HepG2 (cell line): Measurements from ENCODE around the gene ANKRD40CL. TPM values are rescaled to one million over a fixed set of nuclear protein-coding genes. Genes with fewer than 3 reads are reported as not detected.

Source experiments
- ATAC-seq: fragments of 200-7000 bp; cut with Tn5 transposase; 3 replicates; pipeline ENCODE4 v1.9.1; 2020; ENCODE audit warnings: mild to moderate bottlenecking, moderate library complexity
- BruUV-seq: library from RNA; stranded (reverse); fragments of 400-500 nt; replicated peaks from 2 replicates; lab custom pipeline; 2021; lab: Mats Ljungman, UMichigan
- CTCF ChIA-PET: fragments of 300-600 bp; formaldehyde crosslinking; extraction: SDS; loops from one replicate; lab custom pipeline; 2021; ENCODE audit warnings: low total read pairs, inconsistent platforms, low intra/inter-chr PET ratio; lab: Yijun Ruan, JAX
- POLR2A ChIA-PET: fragments of 350-600 bp; sonication (Branson Sonifier 250); formaldehyde crosslinking; loops from one replicate; lab custom pipeline; 2020; ENCODE audit warnings: antibody characterized with exemption, inconsistent platforms; lab: Yijun Ruan, JAX
- DNase-seq: peaks from one replicate; pipeline ENCODE4 v3.0.0-alpha.2; 2015; ENCODE audit warnings: low spot score
- FAIRE-seq: peaks from 3 replicates; lab custom pipeline; 2011; peaks lifted over from hg19 to GRCh38; lab: Jason Lieb, UNC
- H2AFZ ChIP-seq: one replicate; pipeline ENCODE4 v1.6.1; 2011; ENCODE audit warnings: low read length, inconsistent platforms
- H3K27ac ChIP-seq: fragments of 300-600 bp; 3 replicates; pipeline ENCODE4 v1.8.0; 2011; ENCODE audit warnings: mixed run types, mild to moderate bottlenecking, mixed read lengths, low read length, inconsistent platforms; ENCODE audit not compliant: insufficient read depth; ENCODE audit errors: extremely low read length
- H3K27me3 ChIP-seq, 2 experiments: fragments of 200-600 bp in 1 of 2; 2 replicates in 1 of 2; 3 replicates in 1 of 2; pipeline versions ENCODE4 v1.6.0 to v1.8.0; 2011; ENCODE audit warnings: low read length in 2 of 2, mild to moderate bottlenecking in 2 of 2, moderate library complexity in 2 of 2, inconsistent platforms in 1 of 2; ENCODE audit not compliant: insufficient read depth in 2 of 2, control insufficient read depth in 1 of 2
- H3K36me3 ChIP-seq, 2 experiments: fragments of 200-600 bp in 1 of 2; replicated peaks in 1 of 2; 2 replicates in 1 of 2; 3 replicates in 1 of 2; pipeline versions ENCODE4 v1.5.1 to v1.8.0; 2011; ENCODE audit warnings: low read length in 2 of 2, inconsistent platforms in 1 of 2; ENCODE audit not compliant: insufficient read depth in 2 of 2, control insufficient read depth in 1 of 2
- H3K4me1 ChIP-seq: 2 replicates; pipeline ENCODE4 v1.5.1; 2012; ENCODE audit warnings: low read length, inconsistent platforms; ENCODE audit not compliant: insufficient read depth
- H3K4me2 ChIP-seq: 2 replicates; pipeline ENCODE4 v1.6.0; 2011; ENCODE audit warnings: low read depth, low read length, inconsistent platforms
- H3K4me3 ChIP-seq, 3 experiments: fragments of 200-600 bp in 1 of 3; sonication (generic), shearing (Covaris generic) in 1 of 3; replicated peaks in 1 of 3; 2 replicates each; pipeline ENCODE4 v1.5.1; 2011 to 2016; ENCODE audit warnings: low read length in 3 of 3, inconsistent platforms in 2 of 3, low read depth in 2 of 3, mild to moderate bottlenecking in 2 of 3, control low read depth in 1 of 3, mixed read lengths in 1 of 3; ENCODE audit not compliant: insufficient read depth in 1 of 3
- H3K79me2 ChIP-seq: one replicate; pipeline ENCODE4 v1.6.1; 2011; ENCODE audit warnings: low read length, inconsistent platforms; ENCODE audit not compliant: insufficient read depth
- H3K9ac ChIP-seq: 2 replicates; pipeline ENCODE4 v1.6.0; 2011; ENCODE audit warnings: mild to moderate bottlenecking, low read depth, low read length, inconsistent platforms; ENCODE audit not compliant: insufficient read depth
- H3K9me3 ChIP-seq: 2 replicates; pipeline ENCODE4 v1.5.1; 2012; ENCODE audit warnings: mild to moderate bottlenecking, low read length
- H4K20me1 ChIP-seq: 2 replicates; pipeline ENCODE4 v1.6.0; 2011; ENCODE audit warnings: inconsistent platforms, mild to moderate bottlenecking, low read length, moderate library complexity; ENCODE audit not compliant: insufficient read depth
- GRHL1 ChIP-seq: sonication (generic); formaldehyde crosslinking; conservative IDR thresholded peaks from 2 replicates; pipeline ENCODE4 v1.8.0; 2022; ENCODE audit warnings: missing genetic modification reagents
- JARID2 ChIP-seq: sonication (generic); formaldehyde crosslinking; IDR thresholded peaks from 2 replicates; pipeline ENCODE4 v1.8.1; 2023; ENCODE audit warnings: missing genetic modification reagents, inconsistent platforms; ENCODE audit not compliant: insufficient replicate concordance
- JUNB ChIP-seq: sonication (generic); formaldehyde crosslinking; IDR thresholded peaks from 2 replicates; pipeline ENCODE4 v1.8.0; 2022; ENCODE audit warnings: missing genetic modification reagents, mild to moderate bottlenecking, borderline replicate concordance
- NR0B2 ChIP-seq: sonication (generic); formaldehyde crosslinking; IDR thresholded peaks from 2 replicates; pipeline ENCODE4 v1.4.0; 2020; ENCODE audit warnings: mild to moderate bottlenecking, missing genetic modification reagents
- RFXAP ChIP-seq: sonication (generic); formaldehyde crosslinking; IDR thresholded peaks from 2 replicates; pipeline ENCODE4 v1.4.0; 2020; ENCODE audit warnings: missing genetic modification reagents, borderline replicate concordance
- THAP9 ChIP-seq: sonication (generic); formaldehyde crosslinking; IDR thresholded peaks from 2 replicates; pipeline ENCODE4; 2020; ENCODE audit warnings: missing genetic modification reagents, mild to moderate bottlenecking, borderline replicate concordance
- ZNF550 ChIP-seq: sonication (generic); formaldehyde crosslinking; IDR thresholded peaks from 2 replicates; pipeline ENCODE4 v1.4.0; 2020; ENCODE audit warnings: mild to moderate bottlenecking, missing genetic modification reagents, borderline replicate concordance
- WGBS: methylation state at CpG from one replicate; pipeline ENCODE4 v1.1.6; 2017; ENCODE audit warnings: low lambda C conversion rate; 5-methylcytosine and 5-hydroxymethylcytosine counted together
- in situ Hi-C: cut with HindIII; loops from 2 replicates; pipeline ENCODE4 v1.10.0; 2017; ENCODE audit warnings: low pct_unique_long_range_greater_than_20kb; ENCODE audit not compliant: extremely low pct_ligation_motif_present
- intact Hi-C: fragments of 100-400 bp; cut with micrococcal nuclease; formaldehyde crosslinking; loops from one replicate; pipeline ENCODE4 v1.10.0; 2022; ENCODE audit not compliant: unreplicated experiment
- polyA plus RNA-seq, 8 experiments: library from polyadenylated mRNA; depleted of rRNA in 3 of 8; stranded (reverse) in 7 of 8; unstranded in 1 of 8; fragments of >200 nt; fragmentation: Illumina TruSeq in 4 of 8; extraction: Trizol in 4 of 8; gene quantifications; 2 replicates each; pipeline versions ENCODE4 v1.2.1 to v1.2.3, GENCODE V29; 2011 to 2016; ENCODE audit warnings: low read depth in 4 of 8, missing spikeins in 1 of 8, mixed read lengths in 1 of 8; ENCODE audit not compliant: insufficient read depth in 1 of 8
- total RNA-seq, 5 experiments: library from RNA; depleted of rRNA; stranded (reverse); fragments of >200 nt; fragmentation: Illumina TruSeq; extraction: Trizol; gene quantifications; 2 replicates each; pipeline ENCODE4 v1.2.3, GENCODE V29; 2016; ENCODE audit warnings: low read depth in 1 of 5

The ANKRD40CL gene
- total and polyA plus RNA-seq, 2 of the 13 experiments (the other 11 are each of a cell fraction or from before 2014, with no cell fraction given) = 0.03 to 0.11 TPM

GRCh38 chr17:50785946-50786570, 18.7 kb upstream of the ANKRD40CL start:
- BruUV-seq = no TSS peak
- Histone ChIP-seq H3K4me1 (peaks cover 23% of the 10 kb centered on the region), H3K4me2 (peak overlapping the region; percentile 8; the same call in 1 of the 2 replicates), H3K36me3 (no peaks in the 10 kb centered on the region), H3K79me2 (no peaks in the 10 kb centered on the region), H3K9me3 (no peaks in the 10 kb centered on the region), H3K27me3 (peaks cover under 1 to 2% of the 10 kb centered on the region in 2 experiments; a peak in 2 of 5 replicates), H2AFZ (no peak overlapping the region), H3K9ac (no peak overlapping the region), H3K4me3 (no peak overlapping the region), H3K27ac (no peak overlapping the region), H4K20me1 (no peaks in the 10 kb centered on the region)
- in situ Hi-C loops = loop anchor here (5.0 kb wide), 1 partner anchor 56 kb away; no protein-coding TSS in a partner anchor
- 28% methylated on average over 9 of the region's 9 CpGs for WGBS
- FAIRE-seq = peak; percentile 12
- no peak for DNase-seq
- intact Hi-C loops = no loop called here
- peak; percentile 15; the same call in 1 of the 3 replicates for ATAC-seq
- CTCF ChIA-PET = interaction anchor here (1.2 to 4.4 kb wide), 2 partner anchors 52 to 56 kb away, joined by 3 to 94 read pairs; no protein-coding TSS in a partner anchor
- POLR2A ChIA-PET = interaction anchor here (1.2 kb wide), 1 partner anchor 20 kb away, joined by 3 read pairs; no protein-coding TSS in a partner anchor
- TF ChIP-seq THAP9 (CRISPR knock-in tag) (no peak), NR0B2 (no peak), RFXAP (CRISPR knock-in tag) (no peak), ZNF550 (CRISPR knock-in tag) (0 out of 2 replicates have a peak, but pooled peaks have one; percentile 65), JUNB (CRISPR knock-in tag) (no peak), GRHL1 (no peak), JARID2 (no peak)
